Gastroesophageal sphincter (tissue), 3 donors: ENCODE measurements around the gene TMEM218.

Source experiments
- EP300 ChIP-seq: sonication (generic); formaldehyde crosslinking; IDR thresholded peaks from one replicate; pipeline ENCODE4 v1.6.1; 2017; ENCODE audit warnings: antibody characterized with exemption, mild to moderate bottlenecking
- POLR2A ChIP-seq, 2 donors: fragments of 450-650 bp; IDR thresholded peaks; one replicate each; pipeline ENCODE4 v1.6.1; 2017; ENCODE audit warnings: antibody characterized with exemption in 2 of 2, mild to moderate bottlenecking in 2 of 2, moderate library complexity in 1 of 2
- POLR2AphosphoS5 ChIP-seq: sonication (generic); formaldehyde crosslinking; IDR thresholded peaks from one replicate; pipeline ENCODE4 v1.6.1; 2017; ENCODE audit warnings: antibody characterized with exemption
- TF ChIP-seq, protein P1 (sequence below), 4 experiments: fragments of 200-600 bp in 2 of 4; fragments of 450-650 bp in 2 of 4; sonication (generic) in 1 of 4; IDR thresholded peaks; one replicate each; pipeline ENCODE4 v1.5.1; 2017 to 2019; ENCODE audit warnings: antibody characterized with exemption in 4 of 4, mild to moderate bottlenecking in 2 of 4, moderate library complexity in 2 of 4

DNA sequence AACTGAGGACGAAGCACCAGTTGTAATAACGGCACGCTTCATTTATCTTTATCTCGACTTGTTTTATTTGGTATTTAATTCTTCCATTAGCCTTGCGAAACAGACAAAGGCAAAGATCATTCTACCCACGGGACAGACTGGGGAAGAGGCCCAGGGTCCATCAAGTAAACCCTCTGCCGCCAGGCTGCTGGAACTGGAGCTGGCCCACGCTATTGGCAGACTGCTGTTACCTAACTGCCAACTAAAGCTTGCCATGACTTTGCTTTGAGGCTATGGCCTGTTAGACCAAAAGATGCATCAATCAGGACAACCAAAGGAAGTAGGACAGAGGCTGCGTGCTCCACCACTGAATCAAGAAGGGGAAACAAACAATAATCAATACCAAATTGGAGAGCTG, 780 bp upstream of the TMEM218 start:
- TF ChIP-seq, protein P1, sequence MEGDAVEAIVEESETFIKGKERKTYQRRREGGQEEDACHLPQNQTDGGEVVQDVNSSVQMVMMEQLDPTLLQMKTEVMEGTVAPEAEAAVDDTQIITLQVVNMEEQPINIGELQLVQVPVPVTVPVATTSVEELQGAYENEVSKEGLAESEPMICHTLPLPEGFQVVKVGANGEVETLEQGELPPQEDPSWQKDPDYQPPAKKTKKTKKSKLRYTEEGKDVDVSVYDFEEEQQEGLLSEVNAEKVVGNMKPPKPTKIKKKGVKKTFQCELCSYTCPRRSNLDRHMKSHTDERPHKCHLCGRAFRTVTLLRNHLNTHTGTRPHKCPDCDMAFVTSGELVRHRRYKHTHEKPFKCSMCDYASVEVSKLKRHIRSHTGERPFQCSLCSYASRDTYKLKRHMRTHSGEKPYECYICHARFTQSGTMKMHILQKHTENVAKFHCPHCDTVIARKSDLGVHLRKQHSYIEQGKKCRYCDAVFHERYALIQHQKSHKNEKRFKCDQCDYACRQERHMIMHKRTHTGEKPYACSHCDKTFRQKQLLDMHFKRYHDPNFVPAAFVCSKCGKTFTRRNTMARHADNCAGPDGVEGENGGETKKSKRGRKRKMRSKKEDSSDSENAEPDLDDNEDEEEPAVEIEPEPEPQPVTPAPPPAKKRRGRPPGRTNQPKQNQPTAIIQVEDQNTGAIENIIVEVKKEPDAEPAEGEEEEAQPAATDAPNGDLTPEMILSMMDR (IDR thresholded peaks at IDR 0.05), result no peak
- no peak for TF ChIP-seq POLR2A (IDR thresholded peaks at IDR 0.05)
- no peak for TF ChIP-seq EP300
- no peak for TF ChIP-seq POLR2AphosphoS5
